Transverse colon (tissue), 4 donors: ENCODE data around the gene PTPRQ. TPM values are rescaled to one million over a fixed set of nuclear protein-coding genes. Genes with fewer than 3 reads are reported as not detected.

Source experiments
- DNase-seq: peaks from one replicate; pipeline ENCODE4 v3.0.0-alpha.2; 2019
- H3K27ac ChIP-seq, 4 donors: fragments of 200-600 bp; sonication (generic); 2 replicates each; pipeline ENCODE4 v1.5.1; 2016 to 2018; ENCODE audit warnings: inconsistent platforms in 4 of 4
- H3K27me3 ChIP-seq: fragments of 200-600 bp; sonication (generic); 2 replicates; pipeline ENCODE4 v1.5.1; 2017; ENCODE audit warnings: inconsistent platforms
- H3K36me3 ChIP-seq, 4 donors: fragments of 200-600 bp; sonication (generic); 2 replicates each; pipeline ENCODE4 v1.5.1; 2017 to 2019; ENCODE audit warnings: inconsistent platforms in 4 of 4
- H3K4me1 ChIP-seq, 4 donors: fragments of 200-600 bp; sonication (generic); 2 replicates each; pipeline ENCODE4 v1.5.1; 2017 to 2020; ENCODE audit warnings: inconsistent platforms in 4 of 4
- H3K4me3 ChIP-seq, 4 donors: fragments of 200-600 bp; sonication (generic); 1 replicate in 1 of 4; 2 replicates in 3 of 4; pipeline versions ENCODE4 v1.5.1 to v1.6.1; 2017 to 2019; ENCODE audit warnings: inconsistent platforms in 4 of 4
- H3K9me3 ChIP-seq, 2 donors: fragments of 200-600 bp; sonication (generic); 2 replicates each; pipeline ENCODE4 v1.5.1; 2017 to 2019; ENCODE audit warnings: inconsistent platforms in 2 of 2
- EP300 ChIP-seq: sonication (generic); formaldehyde crosslinking; IDR thresholded peaks from one replicate; pipeline ENCODE4 v1.6.1; 2017; ENCODE audit warnings: antibody characterized with exemption, low read depth
- POLR2A ChIP-seq: fragments of 450-650 bp; IDR thresholded peaks from one replicate; pipeline ENCODE4 v1.6.1; 2016; ENCODE audit warnings: antibody characterized with exemption, mild to moderate bottlenecking, moderate library complexity
- POLR2AphosphoS5 ChIP-seq, 3 donors: sonication (generic); formaldehyde crosslinking; IDR thresholded peaks; one replicate each; pipeline ENCODE4 v1.6.1; 2016; ENCODE audit warnings: antibody characterized with exemption in 3 of 3
- whole genome bisulfite sequencing, 2 donors: methylation state at CpG; one replicate each; pipeline ENCODE4 v1.1.5; 2018; ENCODE audit warnings: low coverage in 1 of 2; 5-methylcytosine and 5-hydroxymethylcytosine counted together
- in situ Hi-C, 4 donors: fragments of 200-750 bp; cut with MboI; loops; one replicate each; pipeline versions ENCODE4 v1.15.0 to v1.15.1; 2017; ENCODE audit warnings: low sequenced_read_pairs in 3 of 4, low pct_ligation_motif_present in 1 of 4, low pct_unique_long_range_greater_than_20kb in 1 of 4
- intact Hi-C: fragments of 100-400 bp; cut with DNase I; formaldehyde crosslinking; loops from one replicate; pipeline ENCODE4 v1.15.1; 2023; ENCODE audit warnings: low total_unique reads
- total RNA-seq, 4 donors: library from RNA; depleted of rRNA; stranded (reverse); fragments of >200 nt; gene quantifications; one replicate each; pipeline ENCODE4 v1.1.0, GENCODE V29; 2016
- TF ChIP-seq, protein P1 (sequence below), 5 experiments: fragments of 200-600 bp in 3 of 5; fragments of 450-650 bp in 2 of 5; sonication (generic) in 3 of 5; IDR thresholded peaks; 1 replicate in 2 of 5; 2 replicates in 3 of 5; pipeline ENCODE4 v1.5.1; 2016 to 2017; ENCODE audit warnings: antibody characterized with exemption in 5 of 5, inconsistent platforms in 3 of 5, mild to moderate bottlenecking in 2 of 5, moderate library complexity in 1 of 5

Gene PTPRQ
- total RNA-seq, 4 donors from 2014 or later = under 0.01 to 0.16 TPM; not detected in 2

DNA sequence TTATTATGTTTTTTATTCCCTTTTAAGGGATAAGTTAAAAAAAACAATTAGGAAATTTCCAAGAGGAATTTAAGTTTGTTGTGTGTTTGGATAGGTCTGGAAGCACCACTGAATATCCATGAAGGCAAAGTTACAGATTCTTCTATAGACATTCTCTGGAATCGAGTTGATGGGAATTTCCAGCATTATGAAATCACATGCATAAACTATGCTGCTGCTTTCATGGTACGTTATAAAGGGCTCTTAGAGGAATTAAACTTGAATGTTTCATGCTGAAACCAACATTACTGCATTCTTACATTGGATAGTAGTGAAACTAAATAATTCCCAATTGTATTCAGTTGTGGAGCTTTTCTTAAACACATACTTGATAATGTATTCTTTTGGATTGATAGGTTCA, 21.5 kb upstream of the PTPRQ start:
- no peak for DNase-seq
- H3K27me3 ChIP-seq = no peaks in the 10 kb centered on the region
- H3K27ac ChIP-seq = no peak overlapping the region
- TF ChIP-seq POLR2A (no peak), POLR2AphosphoS5 (IDR thresholded peaks at IDR 0.05) (no peak), EP300 (no peak)
- TF ChIP-seq, protein P1, sequence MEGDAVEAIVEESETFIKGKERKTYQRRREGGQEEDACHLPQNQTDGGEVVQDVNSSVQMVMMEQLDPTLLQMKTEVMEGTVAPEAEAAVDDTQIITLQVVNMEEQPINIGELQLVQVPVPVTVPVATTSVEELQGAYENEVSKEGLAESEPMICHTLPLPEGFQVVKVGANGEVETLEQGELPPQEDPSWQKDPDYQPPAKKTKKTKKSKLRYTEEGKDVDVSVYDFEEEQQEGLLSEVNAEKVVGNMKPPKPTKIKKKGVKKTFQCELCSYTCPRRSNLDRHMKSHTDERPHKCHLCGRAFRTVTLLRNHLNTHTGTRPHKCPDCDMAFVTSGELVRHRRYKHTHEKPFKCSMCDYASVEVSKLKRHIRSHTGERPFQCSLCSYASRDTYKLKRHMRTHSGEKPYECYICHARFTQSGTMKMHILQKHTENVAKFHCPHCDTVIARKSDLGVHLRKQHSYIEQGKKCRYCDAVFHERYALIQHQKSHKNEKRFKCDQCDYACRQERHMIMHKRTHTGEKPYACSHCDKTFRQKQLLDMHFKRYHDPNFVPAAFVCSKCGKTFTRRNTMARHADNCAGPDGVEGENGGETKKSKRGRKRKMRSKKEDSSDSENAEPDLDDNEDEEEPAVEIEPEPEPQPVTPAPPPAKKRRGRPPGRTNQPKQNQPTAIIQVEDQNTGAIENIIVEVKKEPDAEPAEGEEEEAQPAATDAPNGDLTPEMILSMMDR (IDR thresholded peaks at IDR 0.05) = no peak
- no peaks in the 10 kb centered on the region for H3K4me1 ChIP-seq
- in situ Hi-C loops = no loop called here
- intact Hi-C loops = no loop called here
- no peaks in the 10 kb centered on the region for H3K36me3 ChIP-seq
- no peak overlapping the region for H3K4me3 ChIP-seq
- H3K9me3 ChIP-seq = no peaks in the 10 kb centered on the region
- 17 to 18% methylated on average over 2 of the region's 2 CpGs for WGBS, 2 donors

DNA sequence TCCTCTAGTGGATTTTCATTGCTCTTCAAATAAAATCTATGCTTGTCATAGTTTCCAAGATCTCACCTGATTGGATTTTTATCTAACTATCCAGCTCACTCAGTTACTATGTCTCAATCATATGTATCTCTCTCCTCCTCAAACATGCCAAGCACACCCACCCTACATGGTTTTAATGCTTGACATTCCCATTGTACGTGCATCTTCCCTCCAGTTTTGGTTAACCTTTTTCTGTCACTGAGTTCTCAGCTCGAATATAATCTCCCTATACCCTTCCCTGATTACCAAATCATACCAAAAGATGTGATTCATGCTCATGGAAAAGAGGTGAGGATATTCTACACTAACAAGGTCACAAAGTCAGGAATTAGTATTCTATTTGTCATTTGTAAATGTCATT, 12.0 kb upstream of the PTPRQ start:
- Histone ChIP-seq H3K4me3 (no peak overlapping the region), H3K27ac (no peak overlapping the region), H3K27me3 (no peaks in the 10 kb centered on the region), H3K36me3 (no peaks in the 10 kb centered on the region), H3K4me1 (no peaks in the 10 kb centered on the region), H3K9me3 (no peaks in the 10 kb centered on the region)
- TF ChIP-seq POLR2A (no peak), EP300 (no peak), POLR2AphosphoS5 (IDR thresholded peaks at IDR 0.05) (no peak)
- TF ChIP-seq, protein P1 (IDR thresholded peaks at IDR 0.05) = no peak
- WGBS, 2 donors = 45 to 55% methylated on average over 2 of the region's 2 CpGs
- no peak for DNase-seq
- in situ Hi-C loops (no loop called here), intact Hi-C loops (no loop called here)

DNA sequence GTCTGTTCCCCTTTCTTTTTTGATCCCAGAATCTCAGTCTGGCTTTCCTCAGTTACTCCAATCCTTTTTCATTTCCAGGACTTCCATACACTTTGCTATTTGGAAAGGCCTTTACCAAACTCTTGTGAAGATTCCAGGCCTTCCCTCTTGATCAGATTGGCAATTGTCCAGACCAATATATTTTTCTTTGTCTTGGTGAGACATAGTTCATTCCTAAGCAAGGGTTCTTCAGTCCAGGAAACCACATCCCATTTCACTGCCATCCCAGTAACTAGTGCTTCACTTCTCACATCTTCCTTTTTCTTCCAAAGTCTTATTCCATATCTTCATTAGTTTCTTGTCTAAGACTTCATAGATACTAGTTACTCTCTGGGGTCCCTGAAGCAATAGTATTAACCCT, 2.1 kb upstream of the PTPRQ start:
- Histone ChIP-seq H3K9me3 (no peaks in the 10 kb centered on the region), H3K4me3 (no peak overlapping the region), H3K4me1 (no peaks in the 10 kb centered on the region), H3K27ac (no peak overlapping the region), H3K36me3 (no peaks in the 10 kb centered on the region), H3K27me3 (no peaks in the 10 kb centered on the region)
- in situ Hi-C loops (no loop called here), intact Hi-C loops (no loop called here)
- TF ChIP-seq, protein P1 (IDR thresholded peaks at IDR 0.05) = no peak
- TF ChIP-seq POLR2AphosphoS5 (IDR thresholded peaks at IDR 0.05) (no peak), EP300 (no peak), POLR2A (no peak)
- no peak for DNase-seq

DNA sequence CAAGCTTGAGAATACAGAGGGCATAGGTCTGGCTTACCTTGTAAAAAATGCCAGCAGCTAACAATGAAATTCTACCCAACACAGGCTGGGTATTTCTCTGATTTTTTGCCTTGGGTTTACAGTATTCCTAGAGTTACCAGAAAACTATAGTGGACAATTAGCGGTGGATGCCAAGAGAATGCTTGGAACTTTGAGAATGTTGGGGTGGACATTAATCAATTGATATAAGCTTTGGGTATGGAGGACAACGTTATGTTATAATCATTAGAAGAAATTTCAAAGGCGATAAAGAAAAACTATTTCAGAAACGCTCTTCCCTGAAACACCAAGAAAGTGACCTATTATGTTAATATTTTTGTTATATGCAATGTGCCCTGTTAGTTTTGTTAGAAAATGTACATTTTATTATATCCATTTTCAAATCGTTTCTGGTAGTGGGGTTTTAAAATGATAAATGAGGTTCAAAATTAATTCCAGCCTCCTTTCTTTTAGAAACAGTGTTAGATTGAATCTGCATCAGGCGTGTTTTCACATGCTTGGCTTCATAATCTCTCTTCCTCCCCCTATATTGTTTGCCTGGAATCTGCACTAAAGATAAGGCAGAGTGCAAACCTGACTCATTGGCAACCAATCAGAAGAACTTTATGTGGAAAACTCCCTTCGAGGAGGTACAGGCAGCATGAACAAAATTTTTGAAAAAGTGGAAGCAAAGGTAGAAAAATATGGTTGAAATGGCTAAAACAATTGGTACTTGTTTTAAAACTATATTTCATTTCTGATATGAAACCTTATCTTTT, 1.4 kb upstream of the PTPRQ start:
- Histone ChIP-seq H3K27me3 (no peaks in the 10 kb centered on the region), H3K36me3 (no peaks in the 10 kb centered on the region), H3K4me3 (no peak overlapping the region), H3K27ac (no peak overlapping the region), H3K9me3 (no peaks in the 10 kb centered on the region), H3K4me1 (no peaks in the 10 kb centered on the region)
- intact Hi-C loops (no loop called here), in situ Hi-C loops (no loop called here)
- no peak for DNase-seq
- 70 to 71% methylated on average over 7 of the region's 7 CpGs for WGBS, 2 donors
- TF ChIP-seq POLR2A (no peak), EP300 (no peak), POLR2AphosphoS5 (IDR thresholded peaks at IDR 0.05) (no peak)
- TF ChIP-seq, protein P1 (IDR thresholded peaks at IDR 0.05) = no peak
